Measurements from ENCODE around the gene TEX22.

DNA sequence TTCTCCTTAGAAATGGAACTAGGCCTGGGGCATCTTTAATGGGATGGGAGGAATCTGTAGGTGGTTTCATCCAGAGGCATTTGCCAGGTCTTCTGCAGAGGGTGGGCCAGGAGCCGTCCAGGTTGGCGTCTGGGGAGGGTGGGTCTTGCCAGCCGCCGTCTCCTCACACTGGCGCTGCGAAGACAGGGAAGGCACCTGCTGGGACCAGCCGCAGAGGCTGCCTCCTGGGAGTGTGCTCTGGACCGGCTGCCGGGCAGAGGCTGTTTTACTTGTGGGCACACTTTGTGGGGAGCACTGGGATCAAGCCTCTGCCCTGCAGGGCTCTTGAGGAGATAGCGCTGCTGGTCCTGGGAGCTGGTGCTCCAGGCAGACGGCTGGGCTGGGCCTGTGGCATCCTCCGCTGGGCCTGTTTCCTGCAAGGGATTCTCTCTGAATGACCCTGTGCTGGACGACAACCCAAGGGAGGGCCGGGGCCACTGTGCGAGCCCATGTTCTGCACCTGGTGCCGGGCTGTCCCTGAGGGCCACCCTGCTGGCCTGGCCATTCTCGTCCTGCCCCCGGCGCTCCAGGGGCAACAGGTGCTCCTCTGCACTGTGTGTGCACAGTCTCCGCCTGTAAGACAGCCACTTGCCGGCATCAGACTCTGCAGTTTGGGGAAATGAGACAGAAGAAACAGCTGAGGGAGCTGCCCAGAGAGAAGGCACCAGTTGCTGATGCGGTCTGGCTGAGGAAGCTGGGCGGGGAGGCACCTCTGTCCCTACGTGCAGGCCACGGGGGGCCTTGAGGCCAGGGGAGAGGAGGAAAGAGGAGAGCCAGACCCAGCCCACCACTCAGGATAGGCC is 10.0 kb upstream of the TEX22 start:
- TF ChIP-seq, protein P1, sequence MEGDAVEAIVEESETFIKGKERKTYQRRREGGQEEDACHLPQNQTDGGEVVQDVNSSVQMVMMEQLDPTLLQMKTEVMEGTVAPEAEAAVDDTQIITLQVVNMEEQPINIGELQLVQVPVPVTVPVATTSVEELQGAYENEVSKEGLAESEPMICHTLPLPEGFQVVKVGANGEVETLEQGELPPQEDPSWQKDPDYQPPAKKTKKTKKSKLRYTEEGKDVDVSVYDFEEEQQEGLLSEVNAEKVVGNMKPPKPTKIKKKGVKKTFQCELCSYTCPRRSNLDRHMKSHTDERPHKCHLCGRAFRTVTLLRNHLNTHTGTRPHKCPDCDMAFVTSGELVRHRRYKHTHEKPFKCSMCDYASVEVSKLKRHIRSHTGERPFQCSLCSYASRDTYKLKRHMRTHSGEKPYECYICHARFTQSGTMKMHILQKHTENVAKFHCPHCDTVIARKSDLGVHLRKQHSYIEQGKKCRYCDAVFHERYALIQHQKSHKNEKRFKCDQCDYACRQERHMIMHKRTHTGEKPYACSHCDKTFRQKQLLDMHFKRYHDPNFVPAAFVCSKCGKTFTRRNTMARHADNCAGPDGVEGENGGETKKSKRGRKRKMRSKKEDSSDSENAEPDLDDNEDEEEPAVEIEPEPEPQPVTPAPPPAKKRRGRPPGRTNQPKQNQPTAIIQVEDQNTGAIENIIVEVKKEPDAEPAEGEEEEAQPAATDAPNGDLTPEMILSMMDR (conservative IDR thresholded peaks at IDR 0.05 in 1 of 2, IDR thresholded peaks at IDR 0.05 in 1 of 2; ENCODE audit: extremely low read depth in 1 of 2, insufficient read depth in 1 of 2, low read depth in 1 of 2, low read length in 2 of 2), result no peak
- TF ChIP-seq EZH2 (IDR thresholded peaks at IDR 0.05; ENCODE audit: borderline replicate concordance, low read length), result no peak

Measured in mammary epithelial cell (primary cell).